Dedifferentiated amniotic fluid mesenchymal stem cell (primary cell): ENCODE measurements around the gene ITGA2.
"Not testable (repeated sequence)": the region's sequence is repeated elsewhere in the genome, so short reads cannot be mapped to it uniquely, and the experiment has no call there.

ENCODE experiments used
- DNase-seq: peaks from one replicate; pipeline ENCODE4 v3.0.0-alpha.2; 2016; ENCODE audit errors: extremely low spot score

Gene ITGA2

GRCh38 chr5:53099546-53099945 is 110.4 kb downstream of the ITGA2 start:
- no peak for DNase-seq

GRCh38 chr5:53100606-53101005 is 111.5 kb downstream of the ITGA2 start:
- DNase-seq, result no peak

- DNase-seq, result no peak
Observed at GRCh38 chr5:53105611-53106300, 116.6 kb downstream of the ITGA2 start.

- no peak for DNase-seq
Observed at GRCh38 chr5:53109056-53109442, 119.9 kb downstream of the ITGA2 start.

GRCh38 chr5:53109443-53110127 is 120.4 kb downstream of the ITGA2 start, which contains the start of gene MOCS2:
MOCS2 (minus strand) TSS chr5:53109757; CDS start chr5:53107174, 2,583 bp downstream.
- peak; percentile 81 for DNase-seq

GRCh38 chr5:53110156-53110555 is 121.0 kb downstream of the ITGA2 start:
- DNase-seq, result no peak

GRCh38 chr5:53111139-53111538 is 122.0 kb downstream of the ITGA2 start:
- no peak for DNase-seq

- not testable (repeated sequence) for DNase-seq
Observed at GRCh38 chr5:53112307-53112706, 123.2 kb downstream of the ITGA2 start.

- no peak for DNase-seq
Observed at GRCh38 chr5:53112909-53113308, 123.8 kb downstream of the ITGA2 start.

- DNase-seq, result no peak
Observed at GRCh38 chr5:53113947-53114346, 124.8 kb downstream of the ITGA2 start.

GRCh38 chr5:53114988-53115387 is 125.8 kb downstream of the ITGA2 start:
- no peak for DNase-seq

- no peak for DNase-seq
Observed at GRCh38 chr5:53116597-53116996, 127.4 kb downstream of the ITGA2 start.

- no peak for DNase-seq
Observed at GRCh38 chr5:53118879-53119278, 129.7 kb downstream of the ITGA2 start.

GRCh38 chr5:53120165-53120564 is 131.0 kb downstream of the ITGA2 start:
- no peak for DNase-seq

GRCh38 chr5:53123702-53124101 is 134.6 kb downstream of the ITGA2 start:
- peak; percentile 59 for DNase-seq

- no peak for DNase-seq
Observed at GRCh38 chr5:53126521-53126920, 137.4 kb downstream of the ITGA2 start.

- no peak for DNase-seq
Observed at GRCh38 chr5:53127107-53127506, 138.0 kb downstream of the ITGA2 start.

- no peak for DNase-seq
Observed at GRCh38 chr5:53128481-53128880, 139.3 kb downstream of the ITGA2 start.

- DNase-seq, result no peak
Observed at GRCh38 chr5:53130266-53130665, 141.1 kb downstream of the ITGA2 start.

- DNase-seq, result no peak
Observed at GRCh38 chr5:53133020-53133419, 143.9 kb downstream of the ITGA2 start.
